Endothelial cell of umbilical vein (primary cell): ENCODE measurements around the gene LSM2.
"Not testable (repeated sequence)": the region's sequence is repeated elsewhere in the genome, so short reads cannot be mapped to it uniquely, and the experiment has no call there.

Experiments
- CTCF ChIP-seq, 2 donors: IDR thresholded peaks; 1 replicate in 1 of 2; 2 replicates in 1 of 2; pipeline ENCODE4 v1.5.1; 2011; ENCODE audit warnings: low read length in 2 of 2, mild to moderate bottlenecking in 2 of 2, moderate library complexity in 2 of 2, control low read depth in 1 of 2, inconsistent platforms in 1 of 2, low read depth in 1 of 2; ENCODE audit not compliant: insufficient read depth in 1 of 2; ENCODE audit errors: extremely low read depth in 1 of 2
- JUN ChIP-seq: IDR thresholded peaks from 2 replicates; pipeline ENCODE4 v1.6.1; 2011; ENCODE audit warnings: borderline replicate concordance, low read depth; ENCODE audit not compliant: insufficient read length, insufficient read depth
- POLR2A ChIP-seq: IDR thresholded peaks from 2 replicates; pipeline ENCODE4 v1.6.1; 2012; ENCODE audit warnings: low read depth, mild to moderate bottlenecking, control low read depth, low read length
- POLR2AphosphoS5 ChIP-seq: IDR thresholded peaks from 2 replicates; pipeline ENCODE4 v1.6.1; 2012; ENCODE audit warnings: low read depth, mild to moderate bottlenecking, control low read depth, low read length, moderate library complexity; ENCODE audit not compliant: insufficient read depth

DNA sequence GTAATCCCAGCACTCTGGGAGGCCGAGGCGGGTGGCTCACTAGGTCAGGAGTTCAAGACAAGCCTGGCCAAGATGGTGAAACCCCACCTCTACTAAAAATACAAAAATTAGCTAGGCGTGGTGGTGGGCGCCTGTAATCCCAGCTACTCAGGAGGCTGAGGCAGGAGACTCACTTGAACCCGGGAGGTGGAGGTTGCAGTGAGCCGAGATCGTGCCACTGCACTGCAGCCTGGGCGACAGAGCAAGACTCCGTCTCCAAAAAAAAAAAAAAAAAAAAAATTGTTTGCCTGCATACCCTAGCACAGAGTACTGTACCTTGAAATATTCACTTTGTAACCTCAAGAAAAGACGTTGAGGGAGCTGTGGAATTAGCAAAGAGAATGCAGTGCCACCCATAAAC, 13.6 kb upstream of the LSM2 start:
- TF ChIP-seq POLR2AphosphoS5; CTCF (IDR thresholded peaks at IDR 0.05; ENCODE audit: extremely low read depth in 1 of 2, insufficient read depth in 1 of 2, low read depth in 1 of 2, low read length in 2 of 2); JUN; POLR2A: not testable (repeated sequence)
